Tibial artery (tissue), 4 donors: ENCODE data around the gene STOM.

ENCODE experiments used
- DNase-seq, 2 donors: peaks; one replicate each; pipeline ENCODE4 v3.0.0-alpha.2; 2019
- H3K27ac ChIP-seq, 2 donors: fragments of 200-600 bp; sonication (generic) in 1 of 2; 1 replicate in 1 of 2; 2 replicates in 1 of 2; pipeline ENCODE4 v1.5.1; 2018 to 2019; ENCODE audit warnings: mild to moderate bottlenecking in 1 of 2
- H3K27me3 ChIP-seq, 2 donors: fragments of 200-600 bp; sonication (generic) in 1 of 2; one replicate each; pipeline versions ENCODE4 v1.5.1 to v1.6.0; 2016 to 2019
- H3K36me3 ChIP-seq, 3 donors: fragments of 200-600 bp; sonication (generic) in 2 of 3; one replicate each; pipeline ENCODE4 v1.5.1; 2016 to 2019; ENCODE audit warnings: mild to moderate bottlenecking in 2 of 3
- H3K4me1 ChIP-seq, 4 donors: fragments of 200-600 bp; sonication (generic) in 2 of 4; 1 replicate in 3 of 4; 2 replicates in 1 of 4; pipeline ENCODE4 v1.5.1; 2016 to 2019
- H3K4me3 ChIP-seq, 2 donors: fragments of 200-600 bp; sonication (generic) in 1 of 2; 1 replicate in 1 of 2; 2 replicates in 1 of 2; pipeline ENCODE4 v1.5.1; 2018 to 2019; ENCODE audit warnings: mild to moderate bottlenecking in 2 of 2
- H3K9me3 ChIP-seq, 3 donors: fragments of 200-600 bp; sonication (generic) in 1 of 3; one replicate each; pipeline ENCODE4 v1.5.1; 2016 to 2019
- intact Hi-C: fragments of 100-400 bp; cut with DNase I; formaldehyde crosslinking; loops from one replicate; pipeline ENCODE4 v1.15.0; 2023; ENCODE audit warnings: low total_unique reads
- TF ChIP-seq, protein P1 (sequence below), 2 experiments: fragments of 200-600 bp in 1 of 2; fragments of 450-650 bp in 1 of 2; IDR thresholded peaks; one replicate each; pipeline ENCODE4 v1.5.1; 2017 to 2019; ENCODE audit warnings: antibody characterized with exemption in 2 of 2, mild to moderate bottlenecking in 1 of 2, moderate library complexity in 1 of 2

The STOM gene

DNA sequence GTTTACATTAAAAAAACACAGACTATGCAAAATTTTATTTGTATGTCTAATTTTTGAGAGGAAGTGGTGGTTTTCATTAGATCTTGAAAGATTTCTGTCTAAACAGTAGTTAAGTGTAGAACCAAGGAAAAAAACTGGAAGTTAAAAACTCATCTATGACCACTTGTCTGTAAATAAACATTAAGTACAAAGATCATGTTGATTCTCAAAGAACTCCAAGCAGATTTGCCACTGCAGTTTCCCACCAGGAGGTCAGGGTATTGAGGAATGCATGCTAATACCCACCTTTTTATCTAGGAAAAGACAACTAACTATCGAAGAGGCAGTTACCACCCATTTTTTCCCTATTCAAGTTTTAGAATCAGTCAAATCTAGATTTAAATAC is 1.9 kb downstream of the STOM start:
- DNase-seq, result no peak
- Histone ChIP-seq H3K27ac (peak overlapping the region; percentile 93 to 98), H3K4me3 (peak overlapping the region; percentile 62 to 74), H3K4me1 (peaks cover 0 to 80% (median 62%) of the 10 kb centered on the region in 4 donors), H3K27me3 (no peaks in the 10 kb centered on the region), H3K36me3 (no peaks in the 10 kb centered on the region), H3K9me3 (no peaks in the 10 kb centered on the region)
- TF ChIP-seq, protein P1, sequence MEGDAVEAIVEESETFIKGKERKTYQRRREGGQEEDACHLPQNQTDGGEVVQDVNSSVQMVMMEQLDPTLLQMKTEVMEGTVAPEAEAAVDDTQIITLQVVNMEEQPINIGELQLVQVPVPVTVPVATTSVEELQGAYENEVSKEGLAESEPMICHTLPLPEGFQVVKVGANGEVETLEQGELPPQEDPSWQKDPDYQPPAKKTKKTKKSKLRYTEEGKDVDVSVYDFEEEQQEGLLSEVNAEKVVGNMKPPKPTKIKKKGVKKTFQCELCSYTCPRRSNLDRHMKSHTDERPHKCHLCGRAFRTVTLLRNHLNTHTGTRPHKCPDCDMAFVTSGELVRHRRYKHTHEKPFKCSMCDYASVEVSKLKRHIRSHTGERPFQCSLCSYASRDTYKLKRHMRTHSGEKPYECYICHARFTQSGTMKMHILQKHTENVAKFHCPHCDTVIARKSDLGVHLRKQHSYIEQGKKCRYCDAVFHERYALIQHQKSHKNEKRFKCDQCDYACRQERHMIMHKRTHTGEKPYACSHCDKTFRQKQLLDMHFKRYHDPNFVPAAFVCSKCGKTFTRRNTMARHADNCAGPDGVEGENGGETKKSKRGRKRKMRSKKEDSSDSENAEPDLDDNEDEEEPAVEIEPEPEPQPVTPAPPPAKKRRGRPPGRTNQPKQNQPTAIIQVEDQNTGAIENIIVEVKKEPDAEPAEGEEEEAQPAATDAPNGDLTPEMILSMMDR (IDR thresholded peaks at IDR 0.05), result no peak
- intact Hi-C loops, result no loop called here

DNA sequence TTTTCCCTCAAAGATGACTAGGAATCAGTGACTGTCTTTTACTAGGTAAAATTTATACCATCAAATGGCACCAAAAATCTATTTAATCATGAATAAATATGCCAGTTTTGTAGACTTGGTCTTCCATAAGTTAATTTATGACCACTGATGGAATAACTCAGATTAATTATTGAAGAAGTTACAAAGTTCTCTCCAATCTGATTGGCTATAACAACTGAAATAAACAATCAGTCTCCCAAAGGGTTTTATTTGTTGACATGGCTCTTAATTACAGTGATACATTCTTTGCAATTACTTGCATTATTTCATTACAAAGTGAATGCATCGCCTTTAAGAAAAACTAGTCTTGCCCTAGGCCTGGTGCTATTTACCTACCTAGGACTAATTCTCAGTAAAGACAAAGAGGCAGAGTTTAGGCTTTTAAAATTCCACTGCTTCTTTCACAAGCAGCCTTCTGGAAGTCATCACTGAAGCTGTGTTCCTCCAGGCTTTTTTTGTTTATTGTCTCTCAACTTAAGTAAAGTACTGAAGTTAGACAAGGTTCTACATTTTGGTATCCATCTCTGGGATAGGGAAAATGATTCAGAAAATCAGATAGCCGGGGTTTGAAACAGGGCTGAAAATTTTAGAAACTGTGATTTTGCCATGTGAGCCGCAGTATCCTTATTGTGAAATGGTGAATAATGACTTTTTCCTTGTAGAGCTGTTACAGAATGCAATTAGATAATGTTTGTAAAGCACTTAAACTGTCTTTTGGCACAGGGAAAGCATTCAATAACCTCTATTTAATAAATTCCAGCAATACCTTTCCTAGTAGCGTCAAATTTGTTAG is 2.5 kb downstream of the STOM start:
- TF ChIP-seq, protein P1 (IDR thresholded peaks at IDR 0.05), result no peak
- no peak for DNase-seq
- Histone ChIP-seq H3K27me3 (no peaks in the 10 kb centered on the region), H3K36me3 (no peaks in the 10 kb centered on the region), H3K9me3 (no peaks in the 10 kb centered on the region), H3K4me3 (peak overlapping the region; percentile 62 to 74), H3K27ac (peak overlapping the region; percentile 93 to 98), H3K4me1 (peaks cover 0 to 80% (median 62%) of the 10 kb centered on the region in 4 donors)
- intact Hi-C loops, result no loop called here

DNA sequence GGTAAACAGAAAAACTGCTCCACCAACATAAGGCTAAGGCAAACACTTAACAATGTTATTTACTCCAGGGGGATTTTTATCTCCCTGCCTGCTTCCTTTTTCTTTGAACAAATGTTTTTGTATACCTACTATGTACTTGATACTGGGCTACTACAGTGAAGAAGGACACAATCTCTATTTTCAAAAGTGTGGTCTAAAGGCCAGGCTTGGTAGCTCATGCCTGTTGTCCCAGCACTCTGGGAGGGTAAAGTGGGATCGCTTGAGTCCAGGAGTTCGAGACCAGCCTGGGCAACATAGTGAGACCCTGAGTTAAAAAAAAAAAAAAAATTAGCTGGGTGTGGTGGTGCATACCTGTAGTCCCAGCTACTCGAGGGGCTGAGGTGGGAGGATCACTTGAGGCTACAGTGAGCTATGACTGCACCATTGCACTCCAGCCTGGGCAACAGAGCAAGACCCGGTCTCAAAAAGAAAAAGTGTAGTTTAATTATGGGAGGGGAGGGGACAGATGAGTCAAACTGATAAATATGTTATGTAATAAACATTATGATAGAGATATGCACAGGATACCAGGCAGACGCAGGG is 3.3 kb downstream of the STOM start:
- Histone ChIP-seq H3K4me3 (peak overlapping the region in 1 of 2 donors; percentile 62), H3K9me3 (no peaks in the 10 kb centered on the region), H3K36me3 (no peaks in the 10 kb centered on the region), H3K27me3 (no peaks in the 10 kb centered on the region), H3K27ac (peak overlapping the region; percentile 93 to 98), H3K4me1 (peaks cover 0 to 80% (median 61%) of the 10 kb centered on the region in 4 donors)
- TF ChIP-seq, protein P1 (IDR thresholded peaks at IDR 0.05), result no peak
- intact Hi-C loops, result no loop called here
- DNase-seq, result no peak

DNA sequence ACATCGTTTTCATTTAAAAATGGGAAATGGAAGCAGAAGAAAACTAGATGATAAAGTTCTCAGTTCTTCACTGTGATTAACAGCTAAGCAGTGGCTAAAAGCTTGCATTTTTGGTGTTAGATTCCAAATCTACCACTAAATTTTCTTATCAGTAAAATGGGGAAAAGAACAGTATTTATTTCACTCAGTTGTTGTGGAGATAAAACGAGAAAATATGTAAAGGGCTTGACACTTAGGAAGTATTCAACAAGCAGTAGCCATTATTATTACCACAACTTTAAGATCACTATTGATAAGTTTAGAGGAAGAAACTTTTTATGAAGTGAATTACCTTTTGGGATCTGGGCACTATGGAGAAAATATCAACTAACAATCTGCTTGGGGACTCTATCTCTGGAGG is 4.5 kb downstream of the STOM start:
- H3K27ac ChIP-seq, result peak overlapping the region; percentile 93 to 98
- no peaks in the 10 kb centered on the region for H3K9me3 ChIP-seq
- H3K36me3 ChIP-seq, result no peaks in the 10 kb centered on the region
- peaks cover 3 to 87% (median 68%) of the 10 kb centered on the region in 4 donors for H3K4me1 ChIP-seq
- H3K4me3 ChIP-seq, result no peak overlapping the region
- H3K27me3 ChIP-seq, result no peaks in the 10 kb centered on the region
- no peak for DNase-seq
- TF ChIP-seq, protein P1 (IDR thresholded peaks at IDR 0.05), result no peak
- intact Hi-C loops, result no loop called here

DNA sequence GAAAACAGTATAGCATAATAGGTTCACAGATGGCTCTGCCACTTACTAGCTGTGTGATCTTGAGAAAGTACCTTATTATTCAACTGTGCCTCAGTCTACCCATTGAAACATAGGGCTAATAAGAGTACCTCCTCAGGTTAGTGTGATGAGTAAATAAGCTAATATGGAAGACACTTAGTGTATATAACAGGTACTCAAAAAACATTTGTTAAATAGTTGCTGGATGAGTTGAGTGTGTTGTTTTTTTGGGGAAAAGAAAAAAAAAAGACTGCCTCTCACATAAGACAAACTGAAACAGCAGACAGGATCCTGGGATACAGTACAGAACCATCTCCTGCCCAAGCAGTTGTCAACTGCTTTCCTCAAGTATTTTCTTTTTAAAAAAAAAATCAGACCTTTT is 5.2 kb downstream of the STOM start:
- TF ChIP-seq, protein P1 (IDR thresholded peaks at IDR 0.05), result no peak
- DNase-seq, result no peak
- intact Hi-C loops, result no loop called here
- H3K4me3 ChIP-seq, result no peak overlapping the region
- H3K9me3 ChIP-seq, result no peaks in the 10 kb centered on the region
- no peaks in the 10 kb centered on the region for H3K27me3 ChIP-seq
- H3K4me1 ChIP-seq, result peaks cover 3 to 93% (median 72%) of the 10 kb centered on the region in 4 donors
- no peaks in the 10 kb centered on the region for H3K36me3 ChIP-seq
- H3K27ac ChIP-seq, result peak overlapping the region; percentile 93 to 98
